Measurements from ENCODE around the gene MAP7D3.

Gene MAP7D3

DNA sequence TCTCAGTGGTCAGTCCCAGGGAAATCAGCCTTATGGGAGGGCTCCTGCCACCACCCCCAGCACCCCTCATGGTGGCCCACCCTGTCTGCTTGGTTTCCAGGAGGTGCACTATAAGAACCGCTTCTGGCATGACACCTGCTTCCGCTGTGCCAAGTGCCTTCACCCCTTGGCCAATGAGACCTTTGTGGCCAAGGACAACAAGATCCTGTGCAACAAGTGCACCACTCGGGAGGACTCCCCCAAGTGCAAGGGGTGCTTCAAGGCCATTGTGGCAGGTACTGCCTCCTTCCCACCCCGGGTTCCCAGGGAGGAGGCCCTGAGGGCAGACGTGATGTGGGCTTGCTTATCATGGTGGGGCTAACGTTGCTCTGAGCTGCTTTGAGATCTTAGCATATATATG, 44.3 kb downstream of the MAP7D3 start:
- TF ChIP-seq, protein P1, sequence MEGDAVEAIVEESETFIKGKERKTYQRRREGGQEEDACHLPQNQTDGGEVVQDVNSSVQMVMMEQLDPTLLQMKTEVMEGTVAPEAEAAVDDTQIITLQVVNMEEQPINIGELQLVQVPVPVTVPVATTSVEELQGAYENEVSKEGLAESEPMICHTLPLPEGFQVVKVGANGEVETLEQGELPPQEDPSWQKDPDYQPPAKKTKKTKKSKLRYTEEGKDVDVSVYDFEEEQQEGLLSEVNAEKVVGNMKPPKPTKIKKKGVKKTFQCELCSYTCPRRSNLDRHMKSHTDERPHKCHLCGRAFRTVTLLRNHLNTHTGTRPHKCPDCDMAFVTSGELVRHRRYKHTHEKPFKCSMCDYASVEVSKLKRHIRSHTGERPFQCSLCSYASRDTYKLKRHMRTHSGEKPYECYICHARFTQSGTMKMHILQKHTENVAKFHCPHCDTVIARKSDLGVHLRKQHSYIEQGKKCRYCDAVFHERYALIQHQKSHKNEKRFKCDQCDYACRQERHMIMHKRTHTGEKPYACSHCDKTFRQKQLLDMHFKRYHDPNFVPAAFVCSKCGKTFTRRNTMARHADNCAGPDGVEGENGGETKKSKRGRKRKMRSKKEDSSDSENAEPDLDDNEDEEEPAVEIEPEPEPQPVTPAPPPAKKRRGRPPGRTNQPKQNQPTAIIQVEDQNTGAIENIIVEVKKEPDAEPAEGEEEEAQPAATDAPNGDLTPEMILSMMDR (IDR thresholded peaks at IDR 0.05; ENCODE audit: insufficient read depth, low read depth, low read length, missing control alignments) = no peak
- DNase-seq (ENCODE audit: low read depth) = no peak
- no peak overlapping the region for H3K4me3 ChIP-seq (ENCODE audit: low read depth, low read length)

DNA sequence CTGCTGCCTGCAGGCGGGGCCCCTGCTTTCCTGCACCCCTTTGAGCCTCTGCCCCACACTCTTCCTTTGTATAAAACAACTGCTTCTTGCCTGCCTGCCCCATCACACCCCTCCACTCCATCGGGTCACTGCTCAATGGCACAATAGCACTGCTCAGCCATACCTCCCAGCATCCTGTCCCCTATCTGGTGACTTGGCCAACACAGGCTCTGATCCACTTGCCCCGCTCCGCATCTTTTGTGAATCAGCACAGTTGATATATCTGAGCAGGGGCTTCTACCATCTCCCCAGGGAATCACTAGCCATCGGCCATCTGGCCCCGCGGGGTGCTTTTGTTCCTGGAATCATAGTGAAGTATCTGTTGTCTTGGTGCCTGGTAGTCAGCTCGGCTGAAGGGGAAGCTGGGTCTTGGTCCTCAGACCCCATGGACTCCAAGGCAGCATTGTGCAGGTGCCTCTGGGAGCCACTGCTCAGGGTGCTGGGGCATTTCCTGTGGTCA, 45.3 kb downstream of the MAP7D3 start:
- TF ChIP-seq, protein P1 (IDR thresholded peaks at IDR 0.05; ENCODE audit: insufficient read depth, low read depth, low read length, missing control alignments) = no peak
- no peak overlapping the region for H3K4me3 ChIP-seq (ENCODE audit: low read depth, low read length)
- no peak for DNase-seq (ENCODE audit: low read depth)

DNA sequence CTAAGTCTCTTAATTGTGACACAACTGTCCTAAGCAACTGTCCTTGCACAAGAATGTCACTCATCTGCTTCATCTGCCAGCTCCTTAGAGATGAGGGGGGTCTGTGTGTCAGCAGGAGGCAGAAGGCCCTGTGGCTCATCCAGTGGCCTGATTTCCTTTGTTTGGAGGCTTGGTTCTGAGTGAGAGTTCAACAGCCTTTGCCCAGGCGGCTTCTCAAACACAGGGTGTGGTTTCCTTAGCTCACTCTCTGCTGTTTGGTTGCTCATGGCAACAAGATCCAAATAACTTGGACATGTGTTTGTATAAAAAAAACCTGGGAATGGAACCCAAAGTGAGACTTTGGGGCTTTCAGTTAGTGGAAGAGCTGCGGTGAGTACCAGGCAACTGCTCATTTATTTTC, 46.6 kb downstream of the MAP7D3 start:
- TF ChIP-seq, protein P1 (IDR thresholded peaks at IDR 0.05; ENCODE audit: insufficient read depth, low read depth, low read length, missing control alignments) = no peak
- no peak overlapping the region for H3K4me3 ChIP-seq (ENCODE audit: low read depth, low read length)
- no peak for DNase-seq (ENCODE audit: low read depth)

- TF ChIP-seq, protein P1 (IDR thresholded peaks at IDR 0.05; ENCODE audit: insufficient read depth, low read depth, low read length, missing control alignments) = no peak
- no peak overlapping the region for H3K4me3 ChIP-seq (ENCODE audit: low read depth, low read length)
- DNase-seq (ENCODE audit: low read depth) = no peak
These were observed 47.2 kb downstream of the MAP7D3 start for GRCh38 chrX:136203951-136204350.

DNA sequence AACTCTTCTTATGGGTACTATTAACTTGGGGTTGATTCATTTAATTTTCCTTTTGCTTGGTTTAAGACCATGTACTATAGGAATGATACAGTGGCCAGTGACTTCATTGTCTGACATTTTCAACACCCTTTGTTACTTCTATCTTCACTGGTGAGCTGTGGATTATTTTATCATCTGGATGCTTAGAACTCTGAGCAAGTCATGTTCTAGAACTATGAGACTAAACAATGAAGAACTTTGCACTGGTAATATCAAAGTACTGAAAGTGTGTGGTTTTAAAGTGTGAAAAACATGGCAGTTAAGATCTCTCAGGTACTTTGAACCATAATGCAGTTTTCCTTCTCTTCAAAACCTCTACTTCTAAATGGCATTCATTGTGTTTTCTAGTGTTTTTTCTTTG, 47.8 kb downstream of the MAP7D3 start:
- TF ChIP-seq, protein P1 (IDR thresholded peaks at IDR 0.05; ENCODE audit: insufficient read depth, low read depth, low read length, missing control alignments) = no peak
- H3K4me3 ChIP-seq (ENCODE audit: low read depth, low read length) = no peak overlapping the region
- no peak for DNase-seq (ENCODE audit: low read depth)

DNA sequence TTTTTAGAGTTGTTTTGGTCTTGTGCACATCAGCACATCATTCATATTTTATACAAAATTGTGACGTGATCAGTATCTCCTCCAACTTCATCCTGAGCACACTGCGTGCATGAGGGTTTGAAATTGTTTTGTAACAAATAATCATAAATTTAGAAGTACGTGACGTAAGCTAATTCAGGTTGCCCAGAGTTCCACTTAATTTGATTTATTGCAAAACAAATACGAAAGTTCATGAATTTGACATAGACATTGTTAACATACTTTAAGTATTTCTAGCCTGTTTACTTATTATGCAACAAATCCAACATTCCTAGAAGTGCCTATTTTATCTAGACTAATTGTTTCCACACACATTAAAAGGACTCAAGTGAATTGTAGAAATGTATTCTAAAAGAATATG, 48.3 kb downstream of the MAP7D3 start:
- H3K4me3 ChIP-seq (ENCODE audit: low read depth, low read length) = no peak overlapping the region
- DNase-seq (ENCODE audit: low read depth) = no peak
- TF ChIP-seq, protein P1 (IDR thresholded peaks at IDR 0.05; ENCODE audit: insufficient read depth, low read depth, low read length, missing control alignments) = no peak

- no peak for DNase-seq (ENCODE audit: low read depth)
- no peak overlapping the region for H3K4me3 ChIP-seq (ENCODE audit: low read depth, low read length)
- TF ChIP-seq, protein P1 (IDR thresholded peaks at IDR 0.05; ENCODE audit: insufficient read depth, low read depth, low read length, missing control alignments) = no peak
These were observed 49.6 kb downstream of the MAP7D3 start for GRCh38 chrX:136201601-136202000.

All from GM12865 (cell line).